H1 (cell line): ENCODE measurements around the gene KCTD21. TPM values are rescaled to one million over a fixed set of nuclear protein-coding genes. Genes with fewer than 3 reads are reported as not detected.

Experiments used
- CTCF ChIA-PET: fragments of 300-600 bp; sonication (Branson Sonifier 250); formaldehyde crosslinking; loops from one replicate; lab custom pipeline; 2021; ENCODE audit not compliant: partially characterized antibody; lab: Charles Lee
- POLR2A ChIA-PET: fragments of 300-600 bp; sonication (Branson Sonifier 250); formaldehyde crosslinking; loops from one replicate; lab custom pipeline; 2021; ENCODE audit warnings: inconsistent platforms; ENCODE audit not compliant: partially characterized antibody; lab: Charles Lee
- DNase-seq, 2 experiments: peaks; one replicate each; pipeline versions ENCODE4 v3.0.0 to v3.0.0-alpha.2; 2010 to 2022; ENCODE audit warnings: low spot score in 2 of 2, low read depth in 1 of 2, mixed read lengths in 1 of 2
- FAIRE-seq: peaks from 2 replicates; lab custom pipeline; 2011; peaks lifted over from hg19 to GRCh38; lab: Jason Lieb, UNC
- H2AFZ ChIP-seq: 2 replicates; pipeline ENCODE4 v1.8.1; 2012; ENCODE audit warnings: low read length, inconsistent platforms
- H2AK5ac ChIP-seq: 2 replicates; pipeline ENCODE4 v1.6.1; 2013; ENCODE audit warnings: low read depth, low read length
- H2BK120ac ChIP-seq: replicated peaks from 2 replicates; pipeline ENCODE3; 2013; ENCODE audit warnings: low read depth, low read length, inconsistent platforms
- H2BK12ac ChIP-seq: 2 replicates; pipeline ENCODE4 v1.6.1; 2013; ENCODE audit warnings: low read depth, low read length
- H2BK15ac ChIP-seq: 2 replicates; pipeline ENCODE4 v1.6.1; 2013; ENCODE audit warnings: low read length
- H2BK20ac ChIP-seq: 2 replicates; pipeline ENCODE4 v1.6.1; 2013; ENCODE audit warnings: low read length
- H2BK5ac ChIP-seq: 2 replicates; pipeline ENCODE4 v1.6.1; 2013; ENCODE audit warnings: low read depth, low read length
- H3K14ac ChIP-seq: 2 replicates; pipeline ENCODE4 v1.6.1; 2013; ENCODE audit warnings: inconsistent platforms; ENCODE audit not compliant: insufficient read length
- H3K18ac ChIP-seq: 2 replicates; pipeline ENCODE4 v1.6.1; 2013; ENCODE audit warnings: low read length; ENCODE audit errors: extremely low read depth
- H3K23ac ChIP-seq: 2 replicates; pipeline ENCODE4 v1.6.1; 2013; ENCODE audit warnings: inconsistent platforms; ENCODE audit not compliant: insufficient read length
- H3K23me2 ChIP-seq: 2 replicates; pipeline ENCODE4 v1.6.1; 2013; ENCODE audit warnings: low read depth, low read length
- H3K27ac ChIP-seq: 2 replicates; pipeline ENCODE4 v1.6.1; 2011; ENCODE audit warnings: low read depth, low read length, inconsistent platforms
- H3K27me3 ChIP-seq, 4 experiments: replicated peaks in 1 of 4; 1 replicate in 1 of 4; 2 replicates in 3 of 4; pipeline versions ENCODE4 v1.6.1 to v1.8.1; 2011 to 2013; ENCODE audit warnings: low read length in 3 of 4, mild to moderate bottlenecking in 3 of 4, inconsistent platforms in 2 of 4, mixed read lengths in 2 of 4, moderate library complexity in 1 of 4; ENCODE audit not compliant: control insufficient read depth in 3 of 4, insufficient read depth in 3 of 4; ENCODE audit errors: extremely low read depth in 1 of 4
- H3K36me3 ChIP-seq, 4 experiments: 2 replicates each; pipeline versions ENCODE4 v1.6.1 to v1.8.1; 2011 to 2013; ENCODE audit warnings: mild to moderate bottlenecking in 4 of 4, low read length in 3 of 4, moderate library complexity in 2 of 4, control low read depth in 1 of 4, inconsistent platforms in 1 of 4; ENCODE audit not compliant: insufficient read depth in 4 of 4, control insufficient read depth in 2 of 4
- H3K4ac ChIP-seq: replicated peaks from 2 replicates; pipeline ENCODE3; 2013; ENCODE audit warnings: low read length, low read depth, mixed read lengths, inconsistent platforms; ENCODE audit not compliant: insufficient read length
- H3K4me1 ChIP-seq, 4 experiments: replicated peaks in 1 of 4; 1 replicate in 1 of 4; 2 replicates in 3 of 4; pipeline versions ENCODE4 v1.6.1 to v1.8.1; 2011 to 2013; ENCODE audit warnings: low read length in 3 of 4, inconsistent platforms in 2 of 4, mixed read lengths in 1 of 4; ENCODE audit not compliant: insufficient read depth in 4 of 4, control insufficient read depth in 3 of 4
- H3K4me2 ChIP-seq, 2 experiments: 2 replicates each; pipeline versions ENCODE4 v1.6.1 to v1.8.1; 2011 to 2013; ENCODE audit warnings: low read depth in 2 of 2, low read length in 2 of 2, control low read depth in 1 of 2, inconsistent platforms in 1 of 2, mild to moderate bottlenecking in 1 of 2; ENCODE audit not compliant: insufficient read depth in 1 of 2
- H3K4me3 ChIP-seq, 4 experiments: fragments of 200-600, 300-600 bp in 1 of 4; sonication (generic), shearing (Covaris generic), sonication (Bioruptor Twin) in 1 of 4; 2 replicates each; pipeline versions ENCODE4 v1.5.1 to v1.8.1; 2011 to 2016; ENCODE audit warnings: low read length in 4 of 4, low read depth in 3 of 4, control low read depth in 2 of 4, inconsistent platforms in 2 of 4, mild to moderate bottlenecking in 2 of 4, mixed read lengths in 1 of 4, moderate library complexity in 1 of 4; ENCODE audit not compliant: insufficient read depth in 2 of 4; ENCODE audit errors: extremely low read depth in 1 of 4
- H3K56ac ChIP-seq: replicated peaks from 2 replicates; pipeline ENCODE3; 2013; ENCODE audit warnings: low read depth, mild to moderate bottlenecking, mixed read lengths, low read length, inconsistent platforms; ENCODE audit not compliant: insufficient read length
- H3K79me1 ChIP-seq: 2 replicates; pipeline ENCODE4 v1.6.1; 2013; ENCODE audit warnings: low read depth, low read length, control low read depth
- H3K79me2 ChIP-seq, 2 experiments: 2 replicates each; pipeline versions ENCODE4 v1.6.1 to v1.8.1; 2012 to 2013; ENCODE audit warnings: low read length in 2 of 2, mild to moderate bottlenecking in 2 of 2, inconsistent platforms in 1 of 2; ENCODE audit not compliant: insufficient read depth in 2 of 2, control insufficient read depth in 1 of 2
- H3K9ac ChIP-seq, 4 experiments: replicated peaks in 1 of 4; 1 replicate in 1 of 4; 2 replicates in 3 of 4; pipeline versions ENCODE4 v1.6.1 to v1.8.1; 2011 to 2013; ENCODE audit warnings: low read depth in 3 of 4, low read length in 3 of 4, control low read depth in 2 of 4, mild to moderate bottlenecking in 2 of 4, moderate library complexity in 2 of 4, inconsistent platforms in 1 of 4; ENCODE audit errors: extremely low read depth in 1 of 4
- H3K9me3 ChIP-seq, 2 experiments: 2 replicates each; pipeline versions ENCODE4 v1.6.1 to v1.8.1; 2012 to 2013; ENCODE audit warnings: mild to moderate bottlenecking in 2 of 2, moderate library complexity in 2 of 2, control low read depth in 1 of 2, inconsistent platforms in 1 of 2, low read depth in 1 of 2, low read length in 1 of 2, mixed read lengths in 1 of 2; ENCODE audit not compliant: insufficient read depth in 2 of 2
- H4K20me1 ChIP-seq, 2 experiments: replicated peaks in 1 of 2; 2 replicates each; pipeline versions ENCODE3 to v1.8.1; 2011 to 2013; ENCODE audit warnings: inconsistent platforms in 2 of 2, low read length in 2 of 2, mild to moderate bottlenecking in 1 of 2; ENCODE audit not compliant: insufficient read depth in 2 of 2, control insufficient read depth in 1 of 2
- H4K5ac ChIP-seq: 2 replicates; pipeline ENCODE4 v1.6.1; 2013; ENCODE audit warnings: low read length, low read depth, mixed read lengths, inconsistent platforms; ENCODE audit not compliant: insufficient read length
- H4K8ac ChIP-seq: 2 replicates; pipeline ENCODE4 v1.8.0; 2013; ENCODE audit warnings: mild to moderate bottlenecking, moderate library complexity, low read length, inconsistent platforms; ENCODE audit not compliant: insufficient read depth; ENCODE audit errors: extremely low read depth
- H4K91ac ChIP-seq: replicated peaks from 2 replicates; pipeline ENCODE3; 2013; ENCODE audit warnings: low read length, mixed read lengths, inconsistent platforms; ENCODE audit not compliant: insufficient read length
- BCL11A ChIP-seq, 2 experiments: IDR thresholded peaks; one replicate each; pipeline ENCODE4 v1.6.1; 2011; ENCODE audit warnings: low read depth in 2 of 2, low read length in 2 of 2, mild to moderate bottlenecking in 2 of 2
- CEBPB ChIP-seq: IDR thresholded peaks from 2 replicates; pipeline ENCODE4 v1.6.1; 2012; ENCODE audit warnings: low read depth, low read length
- KDM4A ChIP-seq: IDR thresholded peaks from one replicate; pipeline ENCODE4 v1.7.1; 2012; ENCODE audit warnings: low read depth, mild to moderate bottlenecking, moderate library complexity, low read length, inconsistent platforms; ENCODE audit not compliant: severe bottlenecking
- KDM5A ChIP-seq: fragments of 200-600 bp; IDR thresholded peaks from 2 replicates; pipeline ENCODE4 v1.7.1; 2012; ENCODE audit warnings: mild to moderate bottlenecking, low read length, inconsistent platforms, mixed read lengths
- MAFK ChIP-seq: IDR thresholded peaks from 2 replicates; pipeline ENCODE4 v1.6.1; 2012; ENCODE audit warnings: low read depth, mild to moderate bottlenecking, improper control_type of control experiment, low read length
- RXRA ChIP-seq: IDR thresholded peaks from 2 replicates; pipeline ENCODE4 v1.6.1; 2011; ENCODE audit warnings: low read depth, mild to moderate bottlenecking, low read length, moderate library complexity; ENCODE audit not compliant: insufficient read depth
- TAF7 ChIP-seq: optimal IDR thresholded peaks from 2 replicates; pipeline ENCODE3; 2011; ENCODE audit warnings: low read depth, mild to moderate bottlenecking, inconsistent platforms, low read length, moderate library complexity, borderline replicate concordance
- WGBS, 2 experiments: shearing (Covaris generic) in 1 of 2; methylation state at CpG; one replicate each; pipeline versions ENCODE4 v1.1.6 to v1.1.7; 2013 to 2015; ENCODE audit warnings: low lambda C conversion rate in 2 of 2, mixed read lengths in 2 of 2, inconsistent platforms in 1 of 2, low coverage in 1 of 2, missing lambda C conversion rate in 1 of 2; ENCODE audit not compliant: insufficient replicate concordance in 2 of 2, insufficient coverage in 1 of 2, insufficient read length in 1 of 2; ENCODE audit errors: extremely low coverage in 1 of 2, missing lambda C conversion rate in 1 of 2; 5-methylcytosine and 5-hydroxymethylcytosine counted together
- polyA plus RNA-seq, 7 experiments: library from polyadenylated mRNA; depleted of rRNA in 3 of 7; stranded (reverse) in 5 of 7; unstranded in 2 of 7; fragments of >200 nt in 5 of 7; fragments of 200-250 nt in 2 of 7; gene quantifications; 1 replicate in 5 of 7; 2 replicates in 1 of 7; 4 replicates in 1 of 7; pipeline versions ENCODE4 v1.2.1 to v1.2.3, GENCODE V29; 2011 to 2013; ENCODE audit warnings: missing spikeins in 2 of 7, mixed read lengths in 2 of 7
- total RNA-seq: library from RNA; stranded (reverse); fragmentation: NEBNext Ultra II Directional; extraction: Animal tissue kit (Norgen Biotek cat#: 25700); gene quantifications from 2 replicates; pipeline ENCODE4 v1.2.1, GENCODE V29; 2021

The KCTD21 gene
- total and polyA plus RNA-seq, 2 of the 8 experiments (the other 6 are each of a cell fraction or from before 2014, with no cell fraction given), result 3.2 to 4.1 TPM

DNA sequence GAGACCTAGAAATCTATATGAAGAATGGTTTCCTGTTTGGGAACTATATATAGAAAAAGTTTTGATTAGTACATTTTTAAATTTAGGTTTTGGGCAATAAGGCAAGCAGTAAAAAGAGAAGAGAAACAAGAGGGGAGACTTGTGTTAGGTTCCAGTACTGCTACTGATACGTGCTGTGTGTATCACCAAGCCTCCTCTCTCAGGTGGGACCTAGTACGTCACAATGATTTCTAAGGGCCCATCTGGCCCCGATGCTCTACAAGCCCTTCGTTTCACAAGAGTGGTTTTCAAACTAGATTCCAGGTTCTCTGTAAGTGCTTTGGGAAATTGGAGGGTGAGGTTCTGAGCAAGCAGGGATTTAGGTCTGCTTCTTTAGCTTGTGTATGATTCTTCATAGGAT is 39.5 kb upstream of the KCTD21 start:
- no peaks in the 10 kb centered on the region for H4K20me1 ChIP-seq
- no peaks in the 10 kb centered on the region for H3K79me2 ChIP-seq
- no peak overlapping the region for H2AK5ac ChIP-seq
- no peak overlapping the region for H3K4me3 ChIP-seq
- no peak overlapping the region for H2BK120ac ChIP-seq
- H3K27me3 ChIP-seq, result no peaks in the 10 kb centered on the region
- H2BK12ac ChIP-seq, result no peak overlapping the region
- no peak overlapping the region for H2BK15ac ChIP-seq
- TF ChIP-seq RXRA (no peak), TAF7 (no peak), KDM4A (no peak), BCL11A (IDR thresholded peaks at IDR 0.05; ENCODE audit: low read depth in 2 of 2, low read length in 2 of 2) (no peak), KDM5A (no peak), MAFK (no peak), CEBPB (no peak)
- H3K23ac ChIP-seq, result no peak overlapping the region
- no peaks in the 10 kb centered on the region for H3K23me2 ChIP-seq
- H3K56ac ChIP-seq, result no peak overlapping the region
- H2BK20ac ChIP-seq, result no peak overlapping the region
- 0 out of 8 replicates have a peak, but pooled peaks cover 0 to 3% (median 0%) of the 10 kb centered on the region in 4 experiments for H3K36me3 ChIP-seq
- H2BK5ac ChIP-seq, result no peak overlapping the region
- H3K18ac ChIP-seq, result no peak overlapping the region
- no peak overlapping the region for H2AFZ ChIP-seq
- FAIRE-seq (no peak), DNase-seq (no peak)
- no peak overlapping the region for H4K91ac ChIP-seq
- H3K4me2 ChIP-seq, result no peak overlapping the region
- no peak overlapping the region for H4K5ac ChIP-seq
- no peaks in the 10 kb centered on the region for H3K4me1 ChIP-seq
- ChIA-PET POLR2A (interaction anchor here (1.4 kb wide), 1 partner anchor 190 kb away, joined by 5 read pairs; the partner anchor contains the start of gene GAB2), CTCF (interaction anchor here (0.6 to 3.5 kb wide), 30 partner anchors 11 to 346 kb away, joined by 3 to 38 read pairs (median 4); partner anchors contain the start of gene NARS2)
- no peak overlapping the region for H3K4ac ChIP-seq
- no peak overlapping the region for H4K8ac ChIP-seq
- H3K9ac ChIP-seq, result no peak overlapping the region
- H3K79me1 ChIP-seq, result no peaks in the 10 kb centered on the region
- 94% methylated on average over 4 of the region's 4 CpGs; no CpG with 5 or more reads in 1 of the 2 experiments for WGBS, 2 experiments
- no peaks in the 10 kb centered on the region for H3K9me3 ChIP-seq
- H3K27ac ChIP-seq, result no peak overlapping the region
- H3K14ac ChIP-seq, result no peak overlapping the region
